GM23248 (cell line): ENCODE measurements around the gene KIF6. TPM values are rescaled to one million over a fixed set of nuclear protein-coding genes. Genes with fewer than 3 reads are reported as not detected.

Experiments
- DNase-seq: peaks from one replicate; pipeline ENCODE4 v3.0.0-alpha.2; 2015
- H2AFZ ChIP-seq: fragments of 200-600 bp; sonication (generic); 2 replicates; pipeline ENCODE4 v1.6.1; 2016; ENCODE audit warnings: antibody characterized with exemption
- H3F3A ChIP-seq: fragments of 200-600 bp; sonication (generic); 2 replicates; pipeline ENCODE4 v1.6.1; 2016; ENCODE audit warnings: mild to moderate bottlenecking, antibody characterized with exemption, mixed run types; ENCODE audit not compliant: insufficient read depth
- H3K27ac ChIP-seq: fragments of 200-600 bp; sonication (generic); 2 replicates; pipeline ENCODE4 v1.5.1; 2016; ENCODE audit warnings: mild to moderate bottlenecking
- H3K27me3 ChIP-seq: fragments of 200-600 bp; sonication (generic); replicated peaks from 2 replicates; pipeline ENCODE4 v1.6.1; 2016; ENCODE audit warnings: mild to moderate bottlenecking; ENCODE audit not compliant: insufficient read depth
- H3K36me3 ChIP-seq: fragments of 200-600 bp; sonication (generic); 2 replicates; pipeline ENCODE4 v1.6.1; 2016; ENCODE audit warnings: low read depth, mild to moderate bottlenecking
- H3K4me1 ChIP-seq: fragments of 200-600 bp; sonication (generic); 2 replicates; pipeline ENCODE4 v1.6.1; 2016; ENCODE audit warnings: mild to moderate bottlenecking; ENCODE audit not compliant: insufficient read depth
- H3K4me2 ChIP-seq: fragments of 200-600 bp; sonication (generic); one replicate; pipeline ENCODE4 v1.6.1; 2016; ENCODE audit warnings: mild to moderate bottlenecking; ENCODE audit not compliant: unreplicated experiment
- H3K4me3 ChIP-seq: fragments of 200-600 bp; sonication (generic); 2 replicates; pipeline ENCODE4 v1.5.1; 2016; ENCODE audit warnings: mild to moderate bottlenecking
- H3K79me2 ChIP-seq: fragments of 200-600 bp; sonication (generic); 2 replicates; pipeline ENCODE4 v1.6.1; 2016; ENCODE audit warnings: mild to moderate bottlenecking; ENCODE audit not compliant: insufficient read depth
- H3K9ac ChIP-seq: fragments of 200-600 bp; sonication (generic); 2 replicates; pipeline ENCODE4 v1.6.1; 2016; ENCODE audit warnings: mild to moderate bottlenecking
- H3K9me2 ChIP-seq: fragments of 200-600 bp; sonication (generic); 2 replicates; pipeline ENCODE4 v1.6.1; 2016; ENCODE audit warnings: mixed run types, mild to moderate bottlenecking, moderate library complexity; ENCODE audit not compliant: insufficient read depth
- H3K9me3 ChIP-seq: fragments of 200-600 bp; sonication (generic); one replicate; pipeline ENCODE4 v1.6.1; 2017; ENCODE audit warnings: low read depth
- H4K20me1 ChIP-seq: fragments of 200-600 bp; sonication (generic); 2 replicates; pipeline ENCODE4 v1.6.0; 2016; ENCODE audit not compliant: insufficient read depth
- EZH2 ChIP-seq: fragments of 200-600 bp; sonication (generic); IDR thresholded peaks from 2 replicates; pipeline ENCODE4 v1.6.1; 2018; ENCODE audit warnings: antibody characterized with exemption, mild to moderate bottlenecking; ENCODE audit not compliant: insufficient read depth, poor library complexity, severe bottlenecking
- EZH2phosphoT487 ChIP-seq: fragments of 200-600 bp; sonication (generic); IDR thresholded peaks from 2 replicates; pipeline ENCODE4 v1.6.1; 2018; ENCODE audit warnings: antibody characterized with exemption, moderate library complexity, mild to moderate bottlenecking, low read depth; ENCODE audit not compliant: insufficient read depth
- WGBS, 2 experiments: methylation state at CpG; one replicate each; pipeline ENCODE4 v1.1.6; 2015 to 2017; ENCODE audit warnings: low lambda C conversion rate in 2 of 2, low coverage in 1 of 2; ENCODE audit errors: missing lambda C conversion rate in 2 of 2; 5-methylcytosine and 5-hydroxymethylcytosine counted together
- in situ Hi-C: fragments of 300-500 bp; cut with MboI; formaldehyde crosslinking; loops from 2 replicates; pipeline ENCODE4 v1.15.0; 2020
- polyA plus RNA-seq: library from polyadenylated mRNA; unstranded; fragments of >200 nt; fragmentation: Nextera tagmentation; extraction: Ambion mirVana; gene quantifications from 2 replicates; pipeline ENCODE4 v1.2.1, GENCODE V29; 2016
- total RNA-seq: library from RNA; depleted of rRNA; stranded (reverse); fragments of >200 nt; shearing (Covaris generic); gene quantifications from 2 replicates; pipeline ENCODE4 v1.2.3, GENCODE V29; 2014

Gene KIF6
- total and polyA plus RNA-seq, 2 experiments from 2014 or later: 0.22 to 0.91 TPM

- H3K4me1 ChIP-seq: peaks cover 12% of the 10 kb centered on the region; the same call in 1 of the 2 replicates
- H3K27me3 ChIP-seq: no peaks in the 10 kb centered on the region
- H3K9ac ChIP-seq: no peak overlapping the region
- H2AFZ ChIP-seq: no peak overlapping the region
- H4K20me1 ChIP-seq: no peaks in the 10 kb centered on the region
- TF ChIP-seq EZH2phosphoT487 (no peak), EZH2 (no peak)
- no peaks in the 10 kb centered on the region for H3K9me3 ChIP-seq
- no peak overlapping the region for H3K4me2 ChIP-seq
- no peak overlapping the region for H3K4me3 ChIP-seq
- no peak for DNase-seq
- H3K36me3 ChIP-seq: no peaks in the 10 kb centered on the region
- H3K27ac ChIP-seq: no peak overlapping the region
- no peaks in the 10 kb centered on the region for H3K9me2 ChIP-seq
- H3K79me2 ChIP-seq: no peaks in the 10 kb centered on the region
- 59 to 61% methylated on average over 3 of the region's 3 CpGs for WGBS, 2 experiments
- peaks cover 13% of the 10 kb centered on the region; the same call in 1 of the 2 replicates for H3F3A ChIP-seq
- in situ Hi-C loops: no loop called here
These were observed 18.3 kb downstream of the KIF6 start for GRCh38 chr6:39706819-39707335.

GRCh38 chr6:39702265-39702664 lies 22.9 kb downstream of the KIF6 start:
- no peaks in the 10 kb centered on the region for H3F3A ChIP-seq
- no peaks in the 10 kb centered on the region for H3K79me2 ChIP-seq
- H3K27me3 ChIP-seq: no peaks in the 10 kb centered on the region
- H3K9ac ChIP-seq: no peak overlapping the region
- TF ChIP-seq EZH2: no peak
- no peak for TF ChIP-seq EZH2phosphoT487
- no peaks in the 10 kb centered on the region for H3K9me3 ChIP-seq
- no peak overlapping the region for H3K4me3 ChIP-seq
- WGBS, 2 experiments: 90 to 98% methylated on average over 4 of the region's 4 CpGs
- in situ Hi-C loops: no loop called here
- no peaks in the 10 kb centered on the region for H3K9me2 ChIP-seq
- H4K20me1 ChIP-seq: no peaks in the 10 kb centered on the region
- DNase-seq: no peak
- no peak overlapping the region for H2AFZ ChIP-seq
- H3K4me1 ChIP-seq: no peaks in the 10 kb centered on the region
- H3K36me3 ChIP-seq: no peaks in the 10 kb centered on the region
- no peak overlapping the region for H3K27ac ChIP-seq
- H3K4me2 ChIP-seq: no peak overlapping the region

GRCh38 chr6:39700362-39700761 lies 24.8 kb downstream of the KIF6 start:
- WGBS, 2 experiments: 74% methylated on average over 1 of the region's 1 CpG
- no peaks in the 10 kb centered on the region for H3K9me2 ChIP-seq
- H3K4me1 ChIP-seq: no peaks in the 10 kb centered on the region
- no peaks in the 10 kb centered on the region for H3K79me2 ChIP-seq
- no peaks in the 10 kb centered on the region for H3K27me3 ChIP-seq
- H3K36me3 ChIP-seq: no peaks in the 10 kb centered on the region
- no peak overlapping the region for H3K9ac ChIP-seq
- H3K9me3 ChIP-seq: no peaks in the 10 kb centered on the region
- in situ Hi-C loops: no loop called here
- H3K27ac ChIP-seq: no peak overlapping the region
- no peak overlapping the region for H2AFZ ChIP-seq
- no peaks in the 10 kb centered on the region for H4K20me1 ChIP-seq
- TF ChIP-seq EZH2phosphoT487 (no peak), EZH2 (no peak)
- no peak overlapping the region for H3K4me2 ChIP-seq
- H3F3A ChIP-seq: no peaks in the 10 kb centered on the region
- DNase-seq: no peak
- no peak overlapping the region for H3K4me3 ChIP-seq

- WGBS, 2 experiments: 97% methylated on average over 1 of the region's 1 CpG
These were observed 26.4 kb downstream of the KIF6 start for GRCh38 chr6:39698789-39699188.

More at GRCh38 chr6:39698789-39699188, 26.4 kb downstream of the KIF6 start:
- no peaks in the 10 kb centered on the region for H4K20me1 ChIP-seq
- H3F3A ChIP-seq: no peaks in the 10 kb centered on the region
- H3K27ac ChIP-seq: no peak overlapping the region
- H3K4me1 ChIP-seq: no peaks in the 10 kb centered on the region
- no peaks in the 10 kb centered on the region for H3K9me2 ChIP-seq
- no peak for DNase-seq
- no peak overlapping the region for H2AFZ ChIP-seq
- TF ChIP-seq EZH2phosphoT487 (no peak), EZH2 (no peak)
- no peaks in the 10 kb centered on the region for H3K27me3 ChIP-seq
- no peaks in the 10 kb centered on the region for H3K36me3 ChIP-seq
- in situ Hi-C loops: no loop called here
- H3K4me3 ChIP-seq: no peak overlapping the region
- H3K79me2 ChIP-seq: no peaks in the 10 kb centered on the region
- H3K9me3 ChIP-seq: no peaks in the 10 kb centered on the region
- no peak overlapping the region for H3K9ac ChIP-seq
- H3K4me2 ChIP-seq: no peak overlapping the region
